Measurements from ENCODE around the gene CEACAM18.
A peak's percentile ranks its signal among the peaks of the same experiment; 100 is the strongest.

The CEACAM18 gene

DNA sequence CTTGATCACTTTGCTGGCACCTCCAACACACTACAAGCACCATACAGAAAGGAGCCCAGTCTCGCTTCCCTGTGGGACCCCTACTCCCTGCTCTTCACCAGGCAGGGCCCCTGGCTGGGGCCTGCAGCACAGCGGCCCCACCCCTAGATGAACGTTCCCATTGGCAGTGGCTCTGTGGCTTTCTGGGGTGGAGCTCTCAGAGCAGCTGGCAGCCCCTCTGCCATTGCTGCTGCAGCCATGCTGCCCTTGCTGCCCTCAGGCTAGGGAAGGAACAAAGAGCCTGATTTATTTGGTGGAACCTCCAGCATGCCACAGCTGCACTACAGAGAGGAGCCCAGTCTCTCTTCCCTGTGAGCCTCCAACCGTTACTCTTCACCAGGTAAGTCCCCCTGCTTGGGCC lies 47.3 kb downstream of the CEACAM18 start:
- H3K4me3 ChIP-seq (ENCODE audit: low read depth, low read length), result no peak overlapping the region
- no peak for DNase-seq (ENCODE audit: low read depth)
- TF ChIP-seq CTCF (IDR thresholded peaks at IDR 0.05; ENCODE audit: insufficient read depth, low read depth, low read length, missing control alignments), result no peak

GRCh38 chr19:51529301-51529700 lies 51.0 kb downstream of the CEACAM18 start:
- no peak for TF ChIP-seq CTCF (IDR thresholded peaks at IDR 0.05; ENCODE audit: insufficient read depth, low read depth, low read length, missing control alignments)
- no peak for DNase-seq (ENCODE audit: low read depth)
- H3K4me3 ChIP-seq (ENCODE audit: low read depth, low read length), result no peak overlapping the region

- TF ChIP-seq CTCF (IDR thresholded peaks at IDR 0.05; ENCODE audit: insufficient read depth, low read depth, low read length, missing control alignments), result no peak
- DNase-seq (ENCODE audit: low read depth), result no peak
- H3K4me3 ChIP-seq (ENCODE audit: low read depth, low read length), result no peak overlapping the region
Measured at GRCh38 chr19:51530616-51531015, 52.3 kb downstream of the CEACAM18 start.

DNA sequence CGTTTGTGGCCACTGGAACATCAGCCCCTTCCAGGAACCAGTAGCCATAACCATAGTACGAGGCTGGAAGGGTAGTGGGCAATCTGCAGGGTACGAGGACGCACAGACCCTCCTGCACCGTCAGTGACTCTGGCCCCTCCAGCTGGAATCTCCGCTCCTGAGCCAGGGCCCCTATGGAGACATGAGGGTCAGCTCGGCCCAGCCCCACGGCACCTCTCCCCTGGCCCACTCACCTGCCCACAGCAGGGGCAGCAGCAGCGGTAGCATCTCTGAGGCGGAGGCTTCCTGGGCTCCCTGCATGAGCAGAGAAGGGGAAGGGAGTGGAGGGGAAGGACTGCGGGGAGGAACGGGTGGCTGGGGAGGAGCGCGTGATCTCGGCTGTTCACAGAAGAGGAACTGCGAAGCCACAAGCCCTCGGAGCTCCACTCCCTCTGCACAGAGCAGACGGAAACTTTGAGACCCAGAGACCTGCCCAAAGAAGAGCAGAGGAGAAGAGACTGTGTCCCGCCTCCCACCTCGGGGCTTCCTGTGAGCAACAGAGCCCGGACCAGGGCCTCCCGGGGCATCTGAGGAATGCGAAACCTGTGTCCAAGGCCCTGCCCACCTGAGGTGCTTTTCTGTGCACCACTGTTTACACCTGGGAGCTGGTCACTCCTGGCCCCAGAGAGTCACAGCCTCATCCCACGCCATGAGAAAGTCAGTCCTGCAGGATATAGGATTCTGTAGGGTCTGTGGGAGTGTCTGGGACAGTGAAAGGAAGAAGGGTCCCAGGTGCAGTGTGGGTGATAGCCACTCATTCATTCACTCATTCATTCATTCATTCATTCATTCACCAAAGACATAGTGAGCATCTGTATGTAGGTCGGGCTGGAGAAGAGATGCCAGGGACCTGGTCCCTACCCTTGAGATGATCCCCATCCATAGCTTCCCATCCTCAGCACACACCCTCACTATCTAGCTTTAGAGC lies 53.3 kb downstream of the CEACAM18 start, which contains the start of gene SIGLEC6:
Gene SIGLEC6 (minus strand): TSS at position 322 of the 967 bp plus-strand sequence. CDS start 22 bp downstream, at position 300.
- DNase-seq (ENCODE audit: low read depth), result peak; percentile 78
- no peak within 1 kb of the TSS for H3K4me3 ChIP-seq (ENCODE audit: low read depth, low read length)
- no peak for TF ChIP-seq CTCF (IDR thresholded peaks at IDR 0.05; ENCODE audit: insufficient read depth, low read depth, low read length, missing control alignments)

DNA sequence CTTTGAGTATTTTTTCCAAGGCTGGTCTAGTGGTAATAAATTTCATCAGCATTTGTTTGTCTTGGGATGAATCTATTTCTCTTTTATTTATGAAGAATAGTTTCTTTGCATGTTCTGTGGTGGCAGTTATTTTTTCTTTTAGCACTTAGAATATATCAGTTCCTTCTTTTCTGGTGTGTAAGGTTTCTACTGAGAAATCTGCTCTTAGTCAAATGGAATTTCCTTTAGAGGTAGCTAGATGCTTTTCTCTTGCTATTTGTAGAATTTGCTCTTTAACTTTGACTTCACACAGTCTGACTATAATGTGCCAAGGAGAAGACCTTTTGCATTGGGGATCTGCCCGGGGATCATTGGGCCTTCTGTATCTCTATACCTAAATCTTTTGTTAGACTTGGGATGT lies 57.2 kb downstream of the CEACAM18 start:
- DNase-seq (ENCODE audit: low read depth), result peak; percentile 17
- no peak overlapping the region for H3K4me3 ChIP-seq (ENCODE audit: low read depth, low read length)
- no peak for TF ChIP-seq CTCF (IDR thresholded peaks at IDR 0.05; ENCODE audit: insufficient read depth, low read depth, low read length, missing control alignments)

- H3K4me3 ChIP-seq (ENCODE audit: low read depth, low read length), result no peak overlapping the region
- no peak for DNase-seq (ENCODE audit: low read depth)
- TF ChIP-seq CTCF (IDR thresholded peaks at IDR 0.05; ENCODE audit: insufficient read depth, low read depth, low read length, missing control alignments), result no peak
Measured at GRCh38 chr19:51539821-51540366, 61.6 kb downstream of the CEACAM18 start.
